ENCODE measurements around the gene RNF187.

- no peak for TF ChIP-seq POLR2A (IDR thresholded peaks at IDR 0.05; ENCODE audit: low read length)
- no peak for TF ChIP-seq GATA1 (IDR thresholded peaks at IDR 0.05; ENCODE audit: low read depth, low read length)
Measured at GRCh38 chr1:228471762-228472398, 15.3 kb upstream of the RNF187 start.
